ENCODE data around the gene ISY1.
A peak's percentile ranks its signal among the peaks of the same experiment; 100 is the strongest.

The ISY1 gene

GRCh38 chr3:129130291-129130813 lies 30.5 kb downstream of the ISY1 start:
- H3K27me3 ChIP-seq (ENCODE audit: insufficient read depth, poor library complexity, severe bottlenecking), result no peaks in the 10 kb centered on the region
- DNase-seq (ENCODE audit: low read depth in 1 of 2, low spot score in 1 of 2), result no peak
- no peak overlapping the region for H3K27ac ChIP-seq (replicated peaks)
- TF ChIP-seq GABPA (IDR thresholded peaks at IDR 0.05; ENCODE audit: low read depth) (no peak), REST (IDR thresholded peaks at IDR 0.05; ENCODE audit: insufficient replicate concordance, low read depth) (no peak), POLR2AphosphoS5 (IDR thresholded peaks at IDR 0.05; ENCODE audit: low read depth) (no peak), CTCF (IDR thresholded peaks at IDR 0.05; ENCODE audit: insufficient read depth, low read length) (no peak), SPI1 (IDR thresholded peaks at IDR 0.05; ENCODE audit: borderline replicate concordance, low read depth) (no peak)
- no peak overlapping the region for H3K4me3 ChIP-seq (replicated peaks; ENCODE audit: insufficient read depth, low read length)

GRCh38 chr3:129128357-129129155 lies 32.3 kb downstream of the ISY1 start:
- no peak for TF ChIP-seq CTCF (IDR thresholded peaks at IDR 0.05; ENCODE audit: insufficient read depth, low read length)
- TF ChIP-seq REST (IDR thresholded peaks at IDR 0.05; ENCODE audit: insufficient replicate concordance, low read depth), result no peak
- no peak for TF ChIP-seq POLR2AphosphoS5 (IDR thresholded peaks at IDR 0.05; ENCODE audit: low read depth)
- TF ChIP-seq GABPA (IDR thresholded peaks at IDR 0.05; ENCODE audit: low read depth), result no peak
- TF ChIP-seq SPI1 (IDR thresholded peaks at IDR 0.05; ENCODE audit: borderline replicate concordance, low read depth), result no peak
- no peak overlapping the region for H3K27ac ChIP-seq (replicated peaks)
- DNase-seq (ENCODE audit: low read depth in 1 of 2, low spot score in 1 of 2), result no peak
- no peaks in the 10 kb centered on the region for H3K27me3 ChIP-seq (ENCODE audit: insufficient read depth, poor library complexity, severe bottlenecking)
- no peak overlapping the region for H3K4me3 ChIP-seq (replicated peaks; ENCODE audit: insufficient read depth, low read length)

GRCh38 chr3:129126726-129127280 lies 34.1 kb downstream of the ISY1 start:
- Histone ChIP-seq H3K4me3 (replicated peaks; ENCODE audit: insufficient read depth, low read length) (no peak overlapping the region), H3K27ac (replicated peaks) (no peak overlapping the region), H3K27me3 (ENCODE audit: insufficient read depth, poor library complexity, severe bottlenecking) (no peaks in the 10 kb centered on the region)
- peak; percentile 29; the same call in 1 of the 2 replicates for TF ChIP-seq POLR2AphosphoS5 (IDR thresholded peaks at IDR 0.05; ENCODE audit: low read depth)
- TF ChIP-seq CTCF (IDR thresholded peaks at IDR 0.05; ENCODE audit: insufficient read depth, low read length), result no peak
- DNase-seq (ENCODE audit: low read depth in 1 of 2, low spot score in 1 of 2), result no peak

Data from HL-60 (cell line).